ENCODE results near the gene COL4A4.
A peak's percentile ranks its signal among the peaks of the same experiment; 100 is the strongest.
"Not testable (repeated sequence)": the region's sequence is repeated elsewhere in the genome, so short reads cannot be mapped to it uniquely, and the experiment has no call there.

COL4A4 gene

GRCh38 chr2:227163998-227164762 is at the start of gene COL4A4, which contains the start of gene COL4A3:
COL4A4 (minus strand) TSS chr2:227164205; CDS start chr2:227147483, 16,722 bp downstream.
COL4A3 (plus strand) TSS chr2:227164624; CDS start chr2:227164727, 103 bp downstream.
- DNase-seq, result peak in 2 of 56 donors; percentile 6 to 44

- no peak for DNase-seq
These were observed 43.6 kb upstream of the COL4A4 start for GRCh38 chr2:227207573-227207972.

- DNase-seq, result no peak
These were observed 42.4 kb upstream of the COL4A4 start for GRCh38 chr2:227206406-227206805.

GRCh38 chr2:227205701-227206100 is 41.7 kb upstream of the COL4A4 start:
- no peak for DNase-seq

GRCh38 chr2:227204452-227204851 is 40.4 kb upstream of the COL4A4 start:
- no peak for DNase-seq

- DNase-seq, result no peak
These were observed 37.8 kb upstream of the COL4A4 start for GRCh38 chr2:227201771-227202170.

- no peak for DNase-seq
These were observed 34.9 kb upstream of the COL4A4 start for GRCh38 chr2:227198866-227199265.

- DNase-seq, result no peak
These were observed 30.2 kb upstream of the COL4A4 start for GRCh38 chr2:227194219-227194618.

- DNase-seq, result no peak
These were observed 28.5 kb upstream of the COL4A4 start for GRCh38 chr2:227192491-227192890.

GRCh38 chr2:227191367-227191766 is 27.4 kb upstream of the COL4A4 start:
- DNase-seq, result no peak

GRCh38 chr2:227188292-227188691 is 24.3 kb upstream of the COL4A4 start:
- no peak for DNase-seq

GRCh38 chr2:227186751-227187150 is 22.7 kb upstream of the COL4A4 start:
- no peak for DNase-seq

- no peak for DNase-seq
These were observed 21.7 kb upstream of the COL4A4 start for GRCh38 chr2:227185615-227186232.

- DNase-seq, result no peak
These were observed 19.8 kb upstream of the COL4A4 start for GRCh38 chr2:227183657-227184367.

GRCh38 chr2:227182765-227183164 is 18.8 kb upstream of the COL4A4 start:
- no peak for DNase-seq

GRCh38 chr2:227180770-227181169 is 16.8 kb upstream of the COL4A4 start:
- DNase-seq, result no peak

GRCh38 chr2:227179988-227180685 is 16.1 kb upstream of the COL4A4 start:
- DNase-seq, result peak in 5 of 56 donors; percentile 4 to 20 (median 10)

- no peak for DNase-seq
These were observed 13.8 kb upstream of the COL4A4 start for GRCh38 chr2:227177592-227178336.

GRCh38 chr2:227171779-227172178 is 7.8 kb upstream of the COL4A4 start:
- not testable (repeated sequence) for DNase-seq

- DNase-seq, result peak in 1 of 56 donors; percentile 28
These were observed 822 bp upstream of the COL4A4 start for GRCh38 chr2:227164763-227165291.
